ENCODE data around the gene SC5D.
A peak's percentile ranks its signal among the peaks of the same experiment; 100 is the strongest.

SC5D gene

GRCh38 chr11:121292495-121293287 lies at the start of gene SC5D:
TSS of gene SC5D (plus strand) at chr11:121292771. CDS start at chr11:121303376, 10,605 bp downstream.
- peak; percentile 81 to 90 (median 86) for DNase-seq

- no peak for DNase-seq
These were observed 47.7 kb upstream of the SC5D start for GRCh38 chr11:121244884-121245283.

- DNase-seq, result no peak
These were observed 46.4 kb upstream of the SC5D start for GRCh38 chr11:121246021-121246768.

- DNase-seq, result no peak
These were observed 45.9 kb upstream of the SC5D start for GRCh38 chr11:121246769-121247035.

DNA sequence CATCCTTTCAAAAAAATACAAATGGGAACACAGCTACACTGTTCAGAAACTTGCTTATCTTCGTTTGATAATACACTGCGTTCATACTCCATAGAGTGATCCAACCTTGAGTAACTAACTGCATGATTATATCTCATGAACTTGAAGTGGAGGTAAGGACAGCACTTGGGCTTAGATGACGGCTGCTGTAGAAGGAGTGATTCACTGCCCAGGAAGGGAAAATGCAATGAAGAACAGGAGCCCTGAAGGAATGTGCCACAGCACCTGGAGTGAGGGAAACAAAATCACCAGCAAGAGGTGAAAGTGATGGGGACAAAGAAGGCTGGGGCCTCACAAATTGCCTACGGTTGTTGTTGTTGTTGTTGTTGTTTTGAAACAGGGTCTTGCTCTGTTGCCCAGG lies 44.1 kb upstream of the SC5D start:
- DNase-seq, result no peak

- no peak for DNase-seq
These were observed 43.4 kb upstream of the SC5D start for GRCh38 chr11:121249039-121249663.

- DNase-seq, result no peak
These were observed 41.7 kb upstream of the SC5D start for GRCh38 chr11:121250843-121251242.

DNA sequence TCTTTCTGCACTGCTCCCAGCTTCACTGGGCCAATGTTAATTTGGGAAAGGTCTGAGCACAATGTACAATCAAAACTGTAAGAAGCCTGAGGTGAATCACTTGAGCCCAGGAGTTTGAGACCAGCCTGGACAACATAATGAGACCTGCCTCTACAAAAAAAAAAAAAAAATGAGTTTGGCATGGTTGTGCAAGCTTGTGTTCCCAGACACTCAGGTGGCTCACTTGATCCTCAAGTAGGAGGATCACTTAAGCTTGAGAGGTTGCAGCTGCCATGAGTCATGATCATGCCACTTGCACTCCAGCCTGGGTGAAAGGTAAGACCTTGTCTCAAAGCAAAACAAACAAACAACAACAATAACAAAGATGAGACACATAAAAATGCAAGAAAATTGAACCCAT lies 38.6 kb upstream of the SC5D start:
- no peak for DNase-seq

GRCh38 chr11:121254756-121255155 lies 37.8 kb upstream of the SC5D start:
- DNase-seq, result no peak

DNA sequence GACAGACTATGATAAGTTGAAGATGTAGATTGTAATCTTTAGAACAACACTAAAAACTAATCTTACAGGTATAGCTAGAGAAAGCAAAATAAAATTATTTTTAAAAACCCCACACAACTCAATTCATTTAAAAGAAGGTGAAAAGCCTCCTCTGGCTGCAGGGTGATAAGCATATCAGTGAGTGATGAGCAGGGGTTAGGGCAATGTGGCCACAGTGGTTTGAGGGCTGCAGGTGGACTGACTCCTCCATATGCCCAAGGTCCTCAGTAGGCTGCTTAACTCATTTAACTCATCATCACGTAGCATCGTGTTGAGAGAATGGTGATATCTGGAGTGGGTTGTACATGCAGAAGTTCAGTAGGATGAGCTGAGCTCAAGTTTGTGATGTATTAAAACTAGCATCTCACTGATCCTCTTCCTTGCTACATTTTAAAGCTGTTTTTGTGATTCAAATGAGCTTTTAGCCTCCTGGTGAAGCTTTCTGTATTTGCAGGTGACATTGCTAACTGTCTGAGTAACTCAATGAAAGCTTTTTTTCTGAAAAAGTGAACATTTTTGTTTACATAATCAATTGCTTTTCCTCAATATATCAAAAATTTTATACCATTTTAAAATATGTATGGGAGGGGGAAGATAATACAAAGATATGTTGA lies 37.0 kb upstream of the SC5D start:
- no peak for DNase-seq

- DNase-seq, result no peak
These were observed 35.3 kb upstream of the SC5D start for GRCh38 chr11:121257289-121257688.

DNA sequence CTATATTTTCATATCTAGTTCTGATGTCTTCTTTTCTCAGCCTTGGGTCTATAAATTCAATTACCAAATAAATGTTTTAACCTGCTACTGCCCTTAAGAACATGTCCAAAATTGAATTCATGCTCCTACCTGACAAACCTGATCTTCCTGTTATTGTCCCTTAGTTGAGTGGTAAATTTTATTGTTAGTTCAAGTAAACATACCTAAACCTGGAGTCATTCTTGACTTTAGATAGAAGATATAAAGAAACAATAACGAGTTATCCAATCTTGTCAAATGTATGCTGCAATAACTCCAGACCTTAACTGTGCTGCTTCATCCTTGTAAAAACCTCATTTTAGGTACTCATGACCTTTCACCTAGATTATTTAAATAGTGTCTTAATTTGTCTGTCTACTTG lies 34.6 kb upstream of the SC5D start:
- DNase-seq, result no peak

- no peak for DNase-seq
These were observed 27.0 kb upstream of the SC5D start for GRCh38 chr11:121265586-121265985.

GRCh38 chr11:121268581-121268980 lies 24.0 kb upstream of the SC5D start:
- no peak for DNase-seq

- no peak for DNase-seq
These were observed 22.4 kb upstream of the SC5D start for GRCh38 chr11:121270001-121270678.

DNA sequence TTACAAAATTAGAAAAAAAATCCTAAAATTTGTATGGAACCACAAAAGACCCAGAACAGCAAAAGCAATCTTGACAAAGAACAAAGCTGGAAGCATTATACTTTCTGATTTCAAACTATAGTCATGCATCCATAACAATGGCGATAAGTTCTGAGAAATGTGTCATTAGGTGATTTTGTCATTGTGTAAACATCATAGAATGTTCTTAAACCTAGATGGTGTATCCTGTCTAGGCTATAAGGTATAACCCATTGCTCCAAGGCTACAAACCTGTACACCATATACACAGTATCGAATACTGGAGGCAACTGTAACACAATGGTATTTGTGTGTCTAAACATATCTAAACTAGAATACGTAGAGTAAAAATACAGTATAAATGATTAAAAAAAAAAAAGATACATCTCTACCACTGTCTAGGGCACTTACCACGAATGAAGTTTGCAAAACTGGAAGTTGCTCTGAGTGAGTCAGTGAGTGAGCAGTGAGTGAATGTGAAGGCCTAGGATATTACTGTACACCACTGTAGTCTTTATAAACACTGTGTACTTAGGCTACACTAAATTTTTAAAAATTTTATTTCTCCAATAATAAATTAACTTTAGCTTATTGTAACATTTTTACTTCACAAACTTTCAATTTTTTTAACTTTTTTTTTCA lies 18.1 kb upstream of the SC5D start:
- DNase-seq, result no peak

DNA sequence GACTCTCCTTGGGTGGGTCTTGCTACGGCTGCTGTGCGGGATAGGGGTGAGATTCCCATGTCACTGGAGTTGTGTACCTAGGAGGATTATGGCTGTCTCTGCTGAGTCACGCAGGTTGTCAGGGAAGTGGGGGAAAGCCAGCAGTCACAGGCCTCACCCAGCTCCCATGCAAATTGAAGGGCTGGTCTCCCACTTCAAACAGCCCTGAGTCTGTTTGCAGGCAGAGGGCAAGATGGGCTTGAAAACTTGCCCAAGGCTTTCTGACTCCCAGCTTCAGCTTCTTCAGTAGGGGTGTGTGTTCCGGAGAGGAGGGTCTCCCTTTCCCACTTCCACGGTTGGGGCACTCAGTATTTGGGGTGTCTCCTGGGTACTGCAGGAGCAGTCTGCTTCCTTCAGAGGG lies 10.9 kb upstream of the SC5D start:
- DNase-seq, result no peak

- no peak for DNase-seq
These were observed 10.2 kb upstream of the SC5D start for GRCh38 chr11:121282386-121282785.

- DNase-seq, result no peak
These were observed 9.6 kb upstream of the SC5D start for GRCh38 chr11:121282886-121283502.

DNA sequence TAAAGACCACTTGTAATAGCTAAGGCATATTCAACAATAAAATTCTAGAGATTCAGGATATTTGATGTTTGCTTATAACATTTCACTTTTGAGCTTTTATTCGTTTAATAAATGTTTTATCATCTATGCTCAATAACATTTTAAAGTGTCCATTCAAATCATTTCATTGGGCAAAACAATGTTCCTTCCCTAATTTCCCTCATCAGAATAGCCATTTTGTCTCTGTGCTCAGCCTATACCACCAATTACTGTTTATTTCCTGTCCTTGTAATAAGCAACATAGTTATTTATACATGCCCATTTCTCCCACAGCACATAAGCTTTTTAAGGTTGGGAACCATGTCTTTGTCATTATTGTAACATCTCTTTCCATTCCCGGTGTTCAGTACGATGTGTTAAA lies 1.3 kb upstream of the SC5D start:
- no peak for DNase-seq

- no peak for DNase-seq
These were observed 576 bp upstream of the SC5D start for GRCh38 chr11:121291896-121292494.

GRCh38 chr11:121293288-121293594 lies 670 bp downstream of the SC5D start:
- no peak for DNase-seq
